PC-3 (cell line): ENCODE results near the gene FRMPD4. TPM values are rescaled to one million over a fixed set of nuclear protein-coding genes. Genes with fewer than 3 reads are reported as not detected.

Experiments
- ATAC-seq: fragments of 200-7000 bp; cut with Tn5 transposase; 2 replicates; pipeline ENCODE4 v1.9.1; 2020; ENCODE audit warnings: mild to moderate bottlenecking, moderate library complexity
- BruUV-seq: library from RNA; stranded (reverse); fragments of 400-500 nt; replicated peaks from 2 replicates; lab custom pipeline; 2021; lab: Mats Ljungman, UMichigan
- CTCF ChIA-PET: fragments of 300-600 bp; sonication (Branson Sonifier 250); formaldehyde crosslinking; loops from one replicate; lab custom pipeline; 2022; ENCODE audit warnings: antibody characterized with exemption; lab: Charles Lee
- POLR2A ChIA-PET: fragments of 300-600 bp; sonication (Branson Sonifier 250); formaldehyde crosslinking; loops from one replicate; lab custom pipeline; 2022; ENCODE audit warnings: antibody characterized with exemption; ENCODE audit not compliant: unreplicated experiment; lab: Charles Lee
- DNase-seq: peaks from one replicate; pipeline ENCODE4 v3.0.0-alpha.2; 2015
- H2AFZ ChIP-seq: fragments of 300-600 bp; sonication (generic); 2 replicates; pipeline ENCODE4 v1.6.0; 2016; ENCODE audit warnings: antibody characterized with exemption, low read length
- H3F3A ChIP-seq: fragments of 300-600 bp; sonication (generic); one replicate; pipeline ENCODE4 v1.6.0; 2017; ENCODE audit warnings: antibody characterized with exemption, low read length, control low read depth, mild to moderate bottlenecking; ENCODE audit not compliant: unreplicated experiment
- H3K27ac ChIP-seq: fragments of 300-600 bp; sonication (generic); 2 replicates; pipeline ENCODE4 v1.5.1; 2016; ENCODE audit warnings: mild to moderate bottlenecking, low read length
- H3K27me3 ChIP-seq: fragments of 300-600 bp; sonication (generic); 2 replicates; pipeline ENCODE4 v1.6.1; 2016; ENCODE audit warnings: low read length, mixed read lengths
- H3K36me3 ChIP-seq: fragments of 300-600 bp; sonication (generic); 2 replicates; pipeline ENCODE4 v1.6.1; 2016; ENCODE audit warnings: low read depth, mixed run types, low read length, mixed read lengths
- H3K4me1 ChIP-seq: fragments of 300-600 bp; sonication (generic); 2 replicates; pipeline ENCODE4 v1.5.1; 2016; ENCODE audit warnings: low read length; ENCODE audit not compliant: insufficient read depth
- H3K4me2 ChIP-seq: fragments of 300-600 bp; sonication (generic); 2 replicates; pipeline ENCODE4 v1.6.0; 2016; ENCODE audit warnings: low read length
- H3K4me3 ChIP-seq: fragments of 300-600 bp; sonication (generic); 2 replicates; pipeline ENCODE4 v1.5.1; 2016; ENCODE audit warnings: mild to moderate bottlenecking, low read length, mixed read lengths
- H3K79me2 ChIP-seq: fragments of 300-600 bp; sonication (generic); 2 replicates; pipeline ENCODE4 v1.6.1; 2017; ENCODE audit warnings: low read length, mixed read lengths
- H3K9ac ChIP-seq: fragments of 300-600 bp; sonication (generic); 2 replicates; pipeline ENCODE4 v1.6.0; 2016; ENCODE audit warnings: mild to moderate bottlenecking, low read length
- H3K9me2 ChIP-seq: fragments of 300-600 bp; sonication (generic); replicated peaks from 2 replicates; pipeline ENCODE4 v1.6.1; 2016; ENCODE audit warnings: mixed run types, low read length, mixed read lengths
- H3K9me3 ChIP-seq: fragments of 300-600 bp; sonication (generic); 2 replicates; pipeline ENCODE4 v1.6.1; 2016; ENCODE audit warnings: low read length, mixed read lengths
- H4K20me1 ChIP-seq: fragments of 300-600 bp; sonication (generic); 2 replicates; pipeline ENCODE4 v1.6.1; 2016; ENCODE audit warnings: low read length, mixed read lengths
- CTCF ChIP-seq: fragments of 300-600 bp; sonication (generic); conservative IDR thresholded peaks from 2 replicates; pipeline ENCODE4 v1.5.1; 2017; ENCODE audit warnings: antibody characterized with exemption, low read depth, mild to moderate bottlenecking, low read length
- EZH2 ChIP-seq: fragments of 300-600 bp; sonication (generic); IDR thresholded peaks from one replicate; pipeline ENCODE4 v1.6.1; 2017; ENCODE audit warnings: antibody characterized with exemption, mild to moderate bottlenecking, low read length; ENCODE audit not compliant: unreplicated experiment
- EZH2phosphoT487 ChIP-seq: fragments of 300-600 bp; sonication (generic); IDR thresholded peaks from 2 replicates; pipeline ENCODE4 v1.6.1; 2018; ENCODE audit warnings: mild to moderate bottlenecking, antibody characterized with exemption, low read length, borderline replicate concordance
- intact Hi-C: fragments of 100-400 bp; cut with micrococcal nuclease; formaldehyde crosslinking; loops from 2 replicates; pipeline ENCODE4 v1.9.0; 2023
- total RNA-seq: library from RNA; depleted of rRNA; stranded (reverse); fragments of >200 nt; gene quantifications from 2 replicates; pipeline ENCODE4 v1.2.3, GENCODE V29; 2014

Gene FRMPD4
- total RNA-seq, 1 experiment from 2014 or later = 0.15 TPM

- POLR2A ChIA-PET = no interaction called here
- Histone ChIP-seq H3K9ac (no peak overlapping the region), H3K27me3 (no peaks in the 10 kb centered on the region), H3K4me2 (no peak overlapping the region), H4K20me1 (no peaks in the 10 kb centered on the region), H3K4me1 (no peaks in the 10 kb centered on the region), H3K9me3 (no peaks in the 10 kb centered on the region), H3K79me2 (no peaks in the 10 kb centered on the region), H2AFZ (no peak overlapping the region), H3K4me3 (no peak overlapping the region), H3K36me3 (no peaks in the 10 kb centered on the region), H3F3A (no peaks in the 10 kb centered on the region), H3K9me2 (no peaks in the 10 kb centered on the region), H3K27ac (no peak overlapping the region)
- CTCF ChIA-PET = no interaction called here
- BruUV-seq = no TSS peak
- TF ChIP-seq CTCF = no peak
- no peak for TF ChIP-seq EZH2
- no peak for TF ChIP-seq EZH2phosphoT487
- DNase-seq (no peak), ATAC-seq (no peak)
- intact Hi-C loops = no loop called here
These were observed 510.7 kb downstream of the FRMPD4 start for GRCh38 chrX:12648995-12649394.

GRCh38 chrX:12657433-12657832 lies 519.2 kb downstream of the FRMPD4 start:
- CTCF ChIA-PET = interaction anchor here (0.6 kb wide), 1 partner anchor 43 kb away, joined by 3 read pairs; no protein-coding TSS in a partner anchor

More at GRCh38 chrX:12657433-12657832, 519.2 kb downstream of the FRMPD4 start:
- no peak for TF ChIP-seq CTCF
- no peak for TF ChIP-seq EZH2phosphoT487
- TF ChIP-seq EZH2 = no peak
- POLR2A ChIA-PET = no interaction called here
- Histone ChIP-seq H3K27me3 (no peaks in the 10 kb centered on the region), H3K9ac (no peak overlapping the region), H2AFZ (no peak overlapping the region), H3K36me3 (no peaks in the 10 kb centered on the region), H3K9me2 (no peaks in the 10 kb centered on the region), H3F3A (no peaks in the 10 kb centered on the region), H3K4me1 (no peaks in the 10 kb centered on the region), H3K9me3 (no peaks in the 10 kb centered on the region), H3K4me3 (no peak overlapping the region), H3K4me2 (no peak overlapping the region), H3K79me2 (no peaks in the 10 kb centered on the region), H4K20me1 (no peaks in the 10 kb centered on the region), H3K27ac (no peak overlapping the region)
- BruUV-seq = no TSS peak
- DNase-seq = no peak
- ATAC-seq = no peak
- intact Hi-C loops = no loop called here
